ENCODE data around the gene ROR2.
"Not testable (repeated sequence)": the region's sequence is repeated elsewhere in the genome, so short reads cannot be mapped to it uniquely, and the experiment has no call there.

ROR2 gene

DNA sequence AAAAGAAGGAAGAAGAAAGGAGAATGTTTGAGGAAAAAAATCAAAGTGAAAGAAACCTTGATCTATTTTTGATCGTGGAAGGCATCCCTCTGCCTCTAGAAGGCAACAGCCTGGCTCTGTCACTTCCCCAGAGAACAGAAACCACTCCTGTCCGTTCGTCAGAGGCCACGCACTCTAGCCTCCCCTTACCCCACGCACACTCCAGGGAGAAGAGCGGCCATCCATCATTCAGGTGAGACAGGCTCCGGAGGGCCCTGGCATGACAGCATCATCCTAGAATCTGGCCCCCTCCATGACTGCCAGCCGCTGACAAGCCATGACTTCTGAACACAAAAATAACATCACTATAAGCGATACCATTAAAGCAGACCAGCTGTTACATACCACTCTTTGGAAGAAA, 135.8 kb downstream of the ROR2 start:
- DNase-seq: no peak

DNA sequence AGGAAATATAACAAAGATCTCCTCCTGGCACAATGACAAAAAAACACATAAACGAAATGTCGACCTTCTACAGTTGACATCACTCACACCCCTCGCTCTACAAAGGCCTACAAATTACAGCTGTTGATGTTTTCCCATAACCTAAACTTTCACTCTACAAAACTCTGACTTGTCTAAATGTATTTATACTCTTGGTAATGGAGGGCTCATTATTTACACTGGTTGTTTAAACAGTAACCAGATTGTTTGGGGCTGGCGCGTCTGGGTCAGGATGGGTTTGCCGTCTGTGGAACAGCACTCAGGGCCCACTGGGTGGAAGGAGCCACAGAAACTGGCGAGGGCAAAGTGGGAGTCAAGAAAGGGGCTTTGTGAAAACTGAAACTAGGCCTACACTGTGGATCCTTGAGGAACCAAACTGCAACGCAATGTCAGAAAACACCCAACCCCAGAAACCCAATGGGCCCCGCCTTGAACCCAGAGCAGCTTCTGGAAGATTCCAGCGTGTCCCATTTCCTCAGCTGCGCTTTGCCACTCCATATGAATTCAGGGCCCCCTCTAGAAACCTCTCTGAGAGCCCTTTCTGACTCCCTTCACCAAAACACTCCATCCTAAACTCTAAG, 136.7 kb downstream of the ROR2 start:
- DNase-seq: no peak

DNA sequence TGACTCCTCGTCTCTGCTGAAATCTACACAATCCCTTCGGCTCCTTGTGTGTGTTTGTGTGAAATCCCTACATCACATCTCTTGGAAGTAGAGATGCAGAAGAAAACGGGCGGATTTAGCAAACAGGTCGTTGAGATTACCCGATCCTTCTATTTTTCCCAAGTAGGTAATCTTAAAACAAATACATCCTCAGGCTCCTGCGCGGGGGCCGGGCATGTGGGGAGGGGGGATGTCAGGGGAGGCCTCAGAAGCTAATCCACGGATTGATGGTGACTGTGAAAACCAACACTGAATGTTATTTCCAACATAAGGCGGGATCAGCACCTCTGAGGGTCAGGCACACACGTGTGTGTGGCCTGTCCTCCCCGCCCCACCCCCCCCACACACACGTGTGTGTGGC, 137.8 kb downstream of the ROR2 start:
- DNase-seq: no peak

DNA sequence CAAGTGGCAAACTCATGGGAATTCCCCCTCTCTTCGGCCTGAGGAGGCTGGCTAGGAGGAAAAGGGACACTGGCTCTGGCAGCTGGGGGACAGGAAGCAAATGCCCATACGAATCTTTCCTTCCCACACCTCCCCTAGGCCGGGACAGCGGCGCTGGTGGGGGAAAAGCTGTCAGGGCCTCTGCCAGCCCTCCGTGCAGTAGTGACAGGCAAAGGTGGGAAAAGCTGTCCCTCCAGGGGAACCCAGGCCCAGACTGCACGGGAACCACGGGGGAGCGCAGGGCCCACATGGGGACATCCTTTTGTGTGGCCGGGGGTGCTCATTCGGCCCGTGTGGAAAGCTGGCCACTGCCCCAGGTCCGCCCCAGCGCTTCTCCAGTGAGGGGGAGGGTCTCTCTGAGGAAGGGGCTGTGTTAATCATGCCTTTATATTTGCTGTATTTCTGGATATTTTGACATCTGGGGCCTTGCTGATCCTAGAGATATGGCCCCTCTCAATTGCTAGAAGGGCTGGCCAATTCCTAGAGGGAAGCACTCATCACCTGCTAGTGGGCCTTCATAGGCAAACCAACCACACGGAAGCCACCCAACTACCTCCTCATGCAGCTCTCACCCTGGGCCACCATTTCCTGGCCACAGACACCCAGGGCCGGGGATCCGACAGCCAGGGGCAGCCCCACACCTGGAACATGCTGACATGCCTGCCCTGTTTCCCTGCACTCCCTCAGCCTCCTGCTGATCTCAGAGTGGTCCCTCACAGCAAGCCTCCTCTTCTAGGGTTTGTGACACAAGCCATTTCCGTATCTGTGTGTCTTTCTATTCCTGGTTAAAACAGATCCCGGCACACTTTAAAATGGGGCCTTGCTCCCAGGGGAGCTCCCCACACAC, 138.8 kb downstream of the ROR2 start:
- DNase-seq: no peak

DNA sequence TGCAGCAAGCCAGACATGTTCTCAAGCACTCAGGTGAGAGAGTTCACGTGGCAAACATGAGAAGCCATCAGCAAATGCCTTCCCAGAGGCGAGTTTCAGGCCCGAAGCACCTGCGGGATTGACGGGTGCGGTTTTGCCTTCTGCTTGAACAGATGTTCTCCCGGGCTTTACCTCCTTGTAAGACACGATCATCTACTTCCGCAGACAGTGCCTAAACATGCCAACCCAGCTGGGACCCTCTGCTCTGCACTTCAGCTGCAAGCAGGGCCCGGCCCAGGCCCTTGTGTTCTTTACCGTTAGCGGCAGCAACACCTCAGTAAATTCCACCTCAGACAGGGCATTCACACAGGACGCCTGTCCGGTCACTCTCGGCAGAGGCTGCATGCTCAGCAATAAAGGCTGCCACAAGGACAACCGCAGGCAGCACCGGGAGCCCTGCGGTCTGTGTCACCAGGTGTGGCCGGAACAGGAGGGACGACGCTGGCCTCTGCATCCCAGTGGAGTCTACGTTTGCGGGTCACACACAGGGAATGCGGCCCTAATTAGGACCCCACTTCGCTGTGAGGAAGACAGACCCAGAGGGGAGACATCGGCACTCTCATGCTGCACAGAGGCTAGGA, 139.6 kb downstream of the ROR2 start:
- DNase-seq: no peak

DNA sequence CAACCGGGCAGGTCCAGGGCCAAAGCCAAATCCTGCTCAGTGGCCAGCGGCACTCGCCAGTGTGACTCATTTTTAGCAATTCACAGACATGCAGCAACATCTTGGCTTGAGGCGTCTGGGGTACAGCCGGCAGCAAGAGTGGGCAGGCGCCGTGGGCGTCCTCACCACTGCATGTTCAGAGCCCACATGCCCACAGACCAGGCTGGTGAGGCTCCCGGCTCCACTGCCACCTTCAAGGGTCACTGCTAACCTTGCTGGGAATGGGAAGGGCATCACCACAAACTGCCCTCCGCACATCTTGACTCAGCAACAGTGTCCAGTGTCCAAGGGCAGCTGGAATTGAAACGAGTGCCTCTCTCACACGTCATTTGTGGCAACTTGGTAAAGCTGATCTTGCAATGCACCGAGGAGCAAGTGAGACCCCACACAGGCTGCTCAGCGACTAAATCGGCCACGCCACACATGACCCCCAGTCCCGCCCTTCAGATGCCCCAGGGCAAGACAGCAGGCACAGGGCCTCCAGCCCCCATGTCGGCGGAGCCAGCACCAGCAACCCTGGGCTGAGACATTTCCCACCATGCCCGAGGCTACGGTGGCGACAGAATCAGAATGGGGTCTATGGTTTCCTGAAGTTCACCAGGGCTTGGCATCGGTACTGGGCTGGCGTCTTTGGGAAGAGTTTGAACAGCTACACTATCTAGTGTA, 140.3 kb downstream of the ROR2 start:
- no peak for DNase-seq

DNA sequence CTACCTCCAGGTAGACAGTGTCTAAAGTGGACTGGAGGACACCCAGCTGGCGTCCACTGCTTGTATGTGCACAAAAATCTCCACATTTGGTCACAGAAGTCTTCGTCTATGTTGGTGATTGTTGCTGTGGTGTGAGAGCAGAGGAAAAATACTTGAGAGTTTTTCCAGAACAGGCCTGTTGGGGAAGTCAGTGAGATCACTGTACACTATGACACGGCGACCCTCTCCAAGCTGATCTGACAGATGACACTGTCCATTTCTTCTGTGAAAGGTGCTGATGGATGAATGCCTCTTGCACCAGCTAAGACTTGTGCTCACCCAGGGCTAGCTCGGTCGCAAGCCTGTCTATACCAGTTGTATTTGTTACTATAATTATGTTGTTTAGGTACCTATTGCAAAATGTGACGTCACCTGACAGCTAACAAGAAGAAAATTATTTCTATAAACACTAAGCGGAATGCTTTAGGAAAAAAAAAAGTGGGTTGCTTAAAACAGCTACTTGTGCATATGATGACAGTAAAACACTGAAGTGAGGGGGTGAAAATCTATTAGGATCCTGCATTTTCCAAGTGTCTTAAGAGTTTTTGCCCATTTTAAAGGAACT, 142.3 kb downstream of the ROR2 start:
- DNase-seq: no peak

DNA sequence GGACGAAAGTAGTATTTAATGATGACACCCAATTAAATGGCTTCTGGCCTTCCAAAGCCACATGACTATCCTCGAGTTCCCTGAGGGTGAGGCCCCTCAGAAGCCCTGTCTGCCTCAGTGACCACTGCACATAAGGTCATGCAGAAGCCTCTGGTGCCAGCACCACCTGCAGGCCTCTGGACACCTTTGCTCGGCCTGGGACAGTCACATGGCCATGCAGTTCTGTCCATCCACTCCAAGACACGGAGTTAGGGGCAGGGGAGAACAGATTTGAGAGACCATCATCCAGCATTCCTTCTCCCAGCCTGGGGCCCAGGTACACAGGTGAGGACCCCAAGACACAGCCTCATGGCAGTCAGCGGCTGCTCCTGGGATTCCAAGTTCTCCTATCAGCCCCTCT, 145.0 kb downstream of the ROR2 start:
- no peak for DNase-seq

DNA sequence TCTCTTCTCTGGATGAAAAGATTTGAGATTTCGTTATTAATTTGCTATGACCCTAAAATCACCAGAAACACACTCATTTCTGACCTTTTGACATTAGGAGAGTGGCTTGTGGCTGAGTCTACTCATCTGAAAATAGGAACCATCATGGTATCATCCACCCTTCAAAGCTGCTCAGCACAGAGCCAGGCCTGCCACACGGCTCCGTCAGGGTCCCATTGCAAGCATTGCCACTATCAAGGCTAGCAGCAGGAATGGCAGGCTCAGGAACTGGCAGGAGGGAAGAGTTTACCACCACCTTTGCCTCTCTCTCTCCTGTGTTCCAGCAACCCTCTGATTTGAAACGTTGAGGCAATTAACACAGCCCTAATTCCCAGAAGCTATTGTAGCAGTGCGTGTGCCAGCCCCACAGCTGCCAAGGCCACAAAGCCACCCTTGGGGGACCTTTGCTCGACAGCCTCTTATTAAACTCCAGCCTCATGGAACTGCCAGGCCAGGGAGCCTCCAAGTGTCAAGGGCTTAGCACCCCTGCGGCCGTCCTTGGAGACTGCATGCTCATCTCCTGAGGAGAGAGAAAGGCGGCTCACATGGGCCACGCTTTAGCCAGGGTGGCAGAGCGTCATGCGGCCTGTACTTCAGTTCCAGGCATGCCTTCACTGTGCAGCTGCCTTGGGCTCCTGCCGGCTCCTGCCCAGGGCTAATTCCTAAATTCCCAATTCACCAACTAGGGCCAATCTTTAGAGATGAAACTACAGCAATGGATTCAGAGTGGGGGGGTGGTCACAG, 145.9 kb downstream of the ROR2 start:
- no peak for DNase-seq

DNA sequence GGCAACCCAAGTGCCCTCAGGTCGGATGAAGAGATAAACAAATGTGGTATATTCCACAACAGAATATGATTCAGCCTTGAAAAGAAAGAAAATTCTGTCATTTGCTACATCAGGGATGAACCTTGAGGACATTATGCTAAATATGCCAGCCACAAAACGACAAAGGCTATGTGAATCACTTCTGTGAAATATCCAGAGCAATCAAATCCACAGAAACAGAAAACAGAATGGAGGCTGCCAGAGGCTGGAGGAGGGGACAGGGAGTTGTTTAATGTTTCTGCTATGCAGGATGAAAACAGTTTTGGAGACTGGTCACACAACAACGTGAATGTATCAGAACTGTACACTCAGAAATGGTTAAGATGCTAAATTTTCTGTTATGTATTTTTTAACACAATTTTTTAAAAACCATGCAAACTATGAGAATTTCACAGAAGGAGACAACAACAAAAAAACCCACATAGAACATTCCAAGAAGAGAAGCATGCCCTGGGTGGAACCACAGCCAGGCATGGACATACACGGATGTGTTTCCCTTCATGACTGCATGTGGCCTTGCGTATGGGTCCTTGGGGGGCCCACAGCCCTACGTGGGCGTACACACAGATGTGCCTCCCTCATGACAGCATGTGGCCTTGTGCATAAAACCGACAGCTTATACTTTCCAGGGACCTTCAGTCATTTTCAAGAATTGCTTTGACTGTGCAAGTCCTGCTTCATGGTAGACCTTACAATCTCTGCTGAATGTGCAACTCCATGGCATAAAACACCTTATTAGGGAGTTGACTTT, 146.7 kb downstream of the ROR2 start:
- no peak for DNase-seq

DNA sequence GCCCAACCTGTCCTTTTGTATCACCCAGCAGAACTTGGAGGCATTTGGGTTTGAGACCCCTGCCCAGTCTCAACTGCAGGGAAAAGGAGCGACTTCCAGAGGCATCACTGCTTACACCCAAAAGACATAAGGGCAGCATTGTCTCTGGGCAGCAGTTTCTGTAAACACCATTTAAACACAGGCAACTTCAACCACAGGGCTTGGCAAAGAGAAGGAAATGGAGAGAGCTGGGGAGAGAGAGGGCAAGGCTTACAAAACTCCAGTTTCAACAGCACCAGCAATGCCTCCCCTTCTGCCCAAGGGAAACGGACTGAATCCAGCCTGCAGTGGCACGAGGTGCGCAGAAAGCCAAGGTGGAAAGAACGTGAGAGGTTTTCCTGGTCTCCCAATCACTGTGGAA, 147.6 kb downstream of the ROR2 start:
- no peak for DNase-seq

DNA sequence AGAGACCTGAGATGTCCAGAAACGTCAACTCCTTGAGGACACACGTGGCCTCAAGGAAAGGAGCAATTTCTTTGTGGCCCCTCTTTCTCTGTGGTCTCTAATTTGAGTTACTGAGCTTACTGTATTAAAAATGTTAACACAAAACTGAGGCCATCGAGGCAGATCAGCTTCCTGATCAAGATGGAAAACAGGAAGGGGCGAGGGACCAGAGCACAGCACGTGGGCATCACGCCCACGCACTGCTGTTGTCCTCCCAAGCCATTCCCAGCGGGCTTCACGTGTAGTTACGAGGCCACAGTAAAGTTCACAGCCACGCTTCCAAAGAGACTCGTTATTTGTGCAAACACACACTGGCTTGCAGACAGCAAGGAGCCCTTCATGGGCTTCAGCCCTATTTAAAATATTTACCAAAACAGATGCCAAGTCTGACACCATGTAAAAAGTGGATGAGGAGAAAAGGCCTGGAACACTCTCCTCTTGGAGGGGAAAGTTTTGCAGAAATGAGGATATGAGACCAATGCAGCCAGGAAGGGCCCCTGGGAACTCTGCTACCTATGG, 149.5 kb downstream of the ROR2 start:
- DNase-seq: no peak

DNA sequence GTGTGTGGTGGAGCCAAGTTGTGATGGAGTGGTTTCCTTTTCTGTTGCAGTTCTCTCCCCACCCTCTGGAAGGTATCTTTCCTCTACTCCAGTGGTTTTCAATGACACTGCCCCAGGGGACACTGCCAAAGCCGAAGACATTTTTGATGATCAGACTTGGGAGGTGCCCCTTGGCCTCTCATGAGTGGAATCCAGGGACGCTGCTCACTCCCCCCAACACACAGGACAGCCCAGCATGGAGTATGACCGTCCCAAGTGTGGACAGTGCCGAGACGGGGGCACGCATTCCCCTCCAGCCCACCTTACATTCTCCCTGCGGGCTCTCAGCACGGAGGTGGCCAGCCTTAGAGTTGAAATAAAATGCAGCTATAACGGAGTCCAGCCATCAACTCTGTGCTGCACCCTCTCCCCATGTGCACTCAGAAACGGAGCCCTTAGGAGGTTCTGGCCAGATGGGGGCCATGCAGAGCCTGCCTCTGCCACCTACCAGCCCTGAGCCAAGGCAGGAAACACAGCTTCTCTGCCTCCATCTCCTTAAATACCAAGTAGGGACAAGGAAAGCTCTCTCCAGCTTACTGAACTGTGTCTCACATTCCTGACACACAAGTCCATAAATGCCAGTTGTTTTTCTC, 150.8 kb downstream of the ROR2 start:
- no peak for DNase-seq

DNA sequence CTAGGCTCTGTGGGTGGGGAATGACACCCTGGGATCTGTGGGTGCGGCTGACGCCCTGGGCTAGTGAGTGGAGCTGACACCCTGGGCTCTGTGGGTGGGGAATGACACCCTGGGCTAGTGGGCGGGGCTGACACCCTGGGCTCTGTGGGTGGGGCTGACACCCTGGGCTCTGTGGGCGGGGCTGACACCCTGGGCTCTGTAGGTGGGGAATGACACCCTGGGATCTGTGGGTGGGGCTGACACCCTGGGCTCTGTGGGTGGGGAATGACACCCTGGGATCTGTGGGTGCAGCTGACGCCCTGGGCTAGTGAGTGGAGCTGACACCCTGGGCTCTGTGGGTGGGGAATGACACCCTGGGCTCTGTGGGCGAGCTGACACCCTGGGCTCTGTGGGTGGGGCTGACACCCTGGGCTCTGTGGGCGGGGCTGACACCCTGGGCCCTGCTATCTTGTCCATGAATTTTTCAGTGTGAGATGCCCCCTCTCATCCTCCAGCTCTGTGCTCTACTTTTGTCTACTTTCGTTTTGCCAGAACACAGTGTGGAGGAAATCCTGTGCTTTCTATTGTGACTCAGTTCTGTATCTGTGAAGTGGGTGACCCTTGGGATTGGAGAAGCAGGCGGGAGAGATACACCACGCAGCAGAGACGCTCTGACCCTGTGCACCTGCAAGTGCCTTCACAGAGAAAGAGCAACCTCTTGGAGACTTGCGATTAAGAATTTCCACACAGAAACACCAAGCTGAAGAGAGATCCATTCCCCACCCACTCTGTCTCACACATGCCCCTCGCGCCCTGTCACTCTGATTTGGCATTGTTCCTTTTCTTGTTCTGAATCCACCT, 151.5 kb downstream of the ROR2 start:
- peak; percentile 61 for DNase-seq

DNA sequence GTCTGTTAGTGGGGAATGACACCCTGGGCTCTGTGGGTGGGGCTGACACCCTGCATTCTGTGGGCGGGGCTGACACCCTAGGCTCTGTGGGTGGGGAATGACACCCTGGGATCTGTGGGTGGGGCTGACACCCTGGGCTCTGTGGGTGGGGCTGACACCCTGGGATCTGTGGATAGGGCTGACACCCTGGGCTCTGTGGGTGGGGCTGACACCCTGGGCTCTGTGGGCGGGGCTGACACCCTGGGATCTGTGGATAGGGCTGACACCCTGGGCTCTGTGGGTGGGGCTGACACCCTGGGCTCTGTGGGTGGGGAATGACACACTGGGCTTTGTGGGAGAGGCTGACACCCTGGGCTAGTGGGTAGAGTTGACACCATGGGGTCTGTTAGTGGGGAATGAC, 152.5 kb downstream of the ROR2 start:
- not testable (repeated sequence) for DNase-seq

DNA sequence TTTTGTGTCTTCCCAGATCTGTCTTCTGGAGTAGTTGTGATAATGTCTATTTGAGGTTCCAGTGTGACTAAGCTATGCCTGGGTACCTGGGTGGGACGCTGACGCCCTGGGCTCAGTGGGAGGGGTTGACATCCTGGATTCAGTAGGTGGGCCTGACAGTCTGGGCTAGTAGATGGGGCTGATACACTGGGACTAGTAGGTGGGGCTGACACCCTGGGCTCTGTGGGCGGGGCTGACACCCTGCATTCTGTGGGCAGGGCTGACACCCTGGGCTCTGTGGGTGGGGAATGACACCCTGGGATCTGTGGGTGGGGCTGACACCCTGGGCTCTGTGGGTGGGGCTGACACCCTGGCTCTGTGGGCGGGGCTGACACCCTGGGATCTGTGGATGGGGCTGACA, 153.5 kb downstream of the ROR2 start:
- DNase-seq: peak; percentile 38

DNA sequence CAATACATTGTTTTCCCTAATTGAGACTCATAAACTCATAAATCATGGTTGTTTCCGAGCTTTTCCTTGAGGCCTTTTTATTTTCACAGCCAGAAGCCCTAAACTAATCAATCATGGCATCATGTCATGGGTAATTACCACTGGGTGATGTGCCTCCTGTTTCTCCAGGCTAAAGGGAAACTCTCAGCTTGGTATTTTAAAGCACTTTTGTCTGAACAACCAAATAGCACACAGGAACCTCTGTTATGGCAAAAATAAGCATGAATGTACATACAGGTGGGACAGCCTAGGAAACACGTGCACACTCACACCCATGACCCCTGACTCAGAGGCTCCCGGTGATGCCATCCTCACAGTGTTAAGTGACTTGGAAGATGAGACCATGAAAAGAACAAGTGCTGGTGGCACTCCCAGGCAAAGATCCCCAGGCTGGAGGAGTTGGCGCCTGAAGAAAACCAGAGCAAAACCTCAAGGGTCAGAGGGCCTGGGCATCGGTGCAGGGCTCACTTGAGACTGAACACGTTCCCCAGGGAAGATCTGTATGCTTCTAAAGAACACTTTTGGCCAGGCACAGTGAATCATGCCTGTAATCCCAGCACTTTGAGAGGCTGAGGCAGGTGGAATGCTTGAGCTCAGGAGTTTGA, 154.3 kb downstream of the ROR2 start:
- DNase-seq: no peak

DNA sequence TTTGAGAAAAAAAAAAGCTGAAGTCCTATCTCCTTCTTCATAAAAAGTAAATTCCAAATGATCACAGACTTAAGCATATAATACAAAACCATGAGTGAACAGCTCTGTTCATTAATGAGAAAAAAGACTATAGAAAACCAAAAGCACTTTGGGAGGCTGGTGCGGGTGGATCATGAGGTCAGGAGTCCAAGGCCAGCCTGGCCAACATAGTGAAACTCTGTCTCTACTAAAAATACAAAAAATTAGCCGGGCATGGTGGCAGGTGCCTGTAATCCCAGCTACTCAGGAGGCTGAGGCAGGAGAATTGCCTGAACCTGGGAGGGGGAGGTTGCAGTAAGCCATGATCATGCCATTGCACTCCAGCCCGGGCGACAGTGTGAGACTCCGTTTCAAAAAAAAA, 156.7 kb downstream of the ROR2 start:
- not testable (repeated sequence) for DNase-seq

DNA sequence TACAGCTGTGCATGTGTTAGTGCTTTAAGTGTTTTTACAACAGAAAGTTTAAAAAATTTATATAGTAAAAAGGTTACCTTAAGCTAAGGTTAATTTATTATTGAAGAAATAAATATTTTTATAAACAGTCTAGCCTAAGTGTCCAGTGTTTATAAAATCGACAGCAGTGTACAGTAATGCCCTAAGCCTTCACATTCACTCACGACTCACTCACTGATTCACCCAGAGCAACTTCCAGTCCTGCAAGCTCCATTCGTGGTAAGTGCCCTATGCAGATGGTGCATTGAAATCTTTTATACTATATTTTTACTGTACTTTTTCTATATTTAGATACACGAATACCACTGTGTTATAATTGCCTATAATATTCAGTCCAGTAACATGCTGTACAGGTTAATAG, 159.1 kb downstream of the ROR2 start:
- DNase-seq: no peak

Measured in activated effector memory CD4-positive, alpha-beta T cell treated with Interleukin-2 at 50 U/mL for 16 hours (primary cell).